Liver (tissue), 9 donors: ENCODE data around the gene CDH13. TPM values are rescaled to one million over a fixed set of nuclear protein-coding genes. Genes with fewer than 3 reads are reported as not detected.

Experiments used
- DNase-seq: peaks from one replicate; pipeline ENCODE4 v3.0.0-alpha.2; 2017; ENCODE audit warnings: low spot score
- H3K27ac ChIP-seq, 2 donors: one replicate each; pipeline ENCODE4 v1.7.0; 2013; ENCODE audit warnings: inconsistent platforms in 2 of 2, low read length in 2 of 2, control low read depth in 1 of 2, low read depth in 1 of 2, mild to moderate bottlenecking in 1 of 2
- H3K27me3 ChIP-seq, 4 donors: one replicate each; pipeline versions ENCODE4 v1.6.1 to v1.7.0; 2013; ENCODE audit warnings: low read length in 3 of 4, inconsistent platforms in 1 of 4, mild to moderate bottlenecking in 1 of 4, moderate library complexity in 1 of 4; ENCODE audit not compliant: control insufficient read depth in 4 of 4, insufficient read depth in 4 of 4
- H3K36me3 ChIP-seq, 4 donors: one replicate each; pipeline versions ENCODE4 v1.6.1 to v1.7.0; 2013; ENCODE audit warnings: low read length in 3 of 4, mild to moderate bottlenecking in 3 of 4, low read depth in 1 of 4, moderate library complexity in 1 of 4; ENCODE audit not compliant: control insufficient read depth in 4 of 4, insufficient read depth in 3 of 4
- H3K4me1 ChIP-seq, 4 donors: one replicate each; pipeline versions ENCODE4 v1.6.1 to v1.7.0; 2013; ENCODE audit warnings: low read length in 3 of 4, mild to moderate bottlenecking in 3 of 4, moderate library complexity in 1 of 4; ENCODE audit not compliant: control insufficient read depth in 4 of 4, insufficient read depth in 4 of 4
- H3K4me3 ChIP-seq, 3 donors: one replicate each; pipeline versions ENCODE4 v1.6.1 to v1.7.0; 2013; ENCODE audit warnings: low read length in 3 of 3, control low read depth in 1 of 3, low read depth in 1 of 3, mild to moderate bottlenecking in 1 of 3
- H3K9ac ChIP-seq, 2 donors: one replicate each; pipeline ENCODE4 v1.7.0; 2013; ENCODE audit warnings: low read length in 2 of 2, mild to moderate bottlenecking in 2 of 2, moderate library complexity in 2 of 2, control low read depth in 1 of 2, low read depth in 1 of 2
- H3K9me3 ChIP-seq, 4 donors: one replicate each; pipeline versions ENCODE4 v1.6.1 to v1.7.0; 2013; ENCODE audit warnings: low read length in 3 of 4; ENCODE audit not compliant: control insufficient read depth in 4 of 4
- EGR1 ChIP-seq, 2 donors: IDR thresholded peaks; 2 replicates each; pipeline ENCODE4 v1.6.1; 2016 to 2018; ENCODE audit warnings: antibody characterized with exemption in 2 of 2, low read depth in 2 of 2
- FOXA1 ChIP-seq: IDR thresholded peaks from 2 replicates; pipeline ENCODE4 v1.6.1; 2016; ENCODE audit warnings: antibody characterized with exemption
- FOXA2 ChIP-seq: IDR thresholded peaks from 2 replicates; pipeline ENCODE4 v1.6.1; 2016; ENCODE audit warnings: antibody characterized with exemption
- GABPA ChIP-seq, 2 donors: IDR thresholded peaks in 1 of 2; conservative IDR thresholded peaks in 1 of 2; 2 replicates each; pipeline ENCODE4 v1.6.1; 2016; ENCODE audit warnings: antibody characterized with exemption in 2 of 2, mild to moderate bottlenecking in 1 of 2, moderate library complexity in 1 of 2
- HNF4A ChIP-seq, 2 donors: conservative IDR thresholded peaks; 2 replicates each; pipeline ENCODE4 v1.6.1; 2016; ENCODE audit warnings: antibody characterized with exemption in 2 of 2, mild to moderate bottlenecking in 2 of 2
- HNF4G ChIP-seq: IDR thresholded peaks from 2 replicates; pipeline ENCODE4 v1.6.1; 2016; ENCODE audit warnings: antibody characterized with exemption
- JUND ChIP-seq, 2 donors: IDR thresholded peaks; 2 replicates each; pipeline ENCODE4 v1.6.1; 2016; ENCODE audit warnings: antibody characterized with exemption in 2 of 2
- MAX ChIP-seq: IDR thresholded peaks from 2 replicates; pipeline ENCODE4 v1.6.1; 2016; ENCODE audit warnings: antibody characterized with exemption
- NR2F2 ChIP-seq: IDR thresholded peaks from 2 replicates; pipeline ENCODE4 v1.6.1; 2016; ENCODE audit warnings: antibody characterized with exemption
- RAD21 ChIP-seq, 2 donors: IDR thresholded peaks; 2 replicates each; pipeline ENCODE4 v1.6.1; 2016; ENCODE audit warnings: antibody characterized with exemption in 2 of 2, mild to moderate bottlenecking in 2 of 2
- RXRA ChIP-seq, 2 donors: IDR thresholded peaks; 2 replicates each; pipeline ENCODE4 v1.6.1; 2017 to 2018; ENCODE audit warnings: antibody characterized with exemption in 2 of 2, mild to moderate bottlenecking in 1 of 2
- SP1 ChIP-seq: IDR thresholded peaks from 2 replicates; pipeline ENCODE4 v1.6.1; 2018; ENCODE audit warnings: antibody characterized with exemption, mild to moderate bottlenecking
- TAF1 ChIP-seq: conservative IDR thresholded peaks from 2 replicates; pipeline ENCODE4 v1.6.1; 2016; ENCODE audit warnings: antibody characterized with exemption, mild to moderate bottlenecking
- YY1 ChIP-seq: IDR thresholded peaks from 2 replicates; pipeline ENCODE4 v1.6.1; 2016; ENCODE audit warnings: antibody characterized with exemption, mild to moderate bottlenecking
- WGBS: extraction: QIAGEN DNeasy Blood & Tissue Kit; methylation state at CpG from one replicate; pipeline ENCODE4 v1.1.7; 2013; 5-methylcytosine and 5-hydroxymethylcytosine counted together
- polyA plus RNA-seq, 2 donors: library from polyadenylated mRNA; stranded (reverse) in 1 of 2; unstranded in 1 of 2; fragments of 200-250 nt in 1 of 2; fragments of >200 nt in 1 of 2; fragmentation: Nextera tagmentation in 1 of 2; extraction: Ambion mirVana in 1 of 2; gene quantifications; one replicate each; pipeline versions ENCODE4 v1.2.1 to v1.2.3, GENCODE V29; 2013 to 2015
- total RNA-seq, 2 donors: library from RNA; depleted of rRNA; stranded (reverse); fragments of >200 nt; gene quantifications; one replicate each; pipeline ENCODE4 v1.2.3, GENCODE V29; 2014
- TF ChIP-seq, protein P1 (sequence below): IDR thresholded peaks from 2 replicates; pipeline ENCODE4 v1.6.1; 2016; ENCODE audit warnings: antibody characterized with exemption
- TF ChIP-seq, protein P2 (sequence below): IDR thresholded peaks from 2 replicates; pipeline ENCODE4 v1.6.1; 2016; ENCODE audit warnings: antibody characterized with exemption
- TF ChIP-seq, protein P3 (sequence below): IDR thresholded peaks from 2 replicates; pipeline ENCODE4 v1.6.1; 2016; ENCODE audit warnings: antibody characterized with exemption, mild to moderate bottlenecking
- donor health status: healthy.
- donor health status: healthy.
- donor health status: healthy.
- donor health status: healthy.
- donor health status: healthy.

The CDH13 gene
- total and polyA plus RNA-seq, 4 donors = 0.21 to 1.5 (median 0.58) TPM

DNA sequence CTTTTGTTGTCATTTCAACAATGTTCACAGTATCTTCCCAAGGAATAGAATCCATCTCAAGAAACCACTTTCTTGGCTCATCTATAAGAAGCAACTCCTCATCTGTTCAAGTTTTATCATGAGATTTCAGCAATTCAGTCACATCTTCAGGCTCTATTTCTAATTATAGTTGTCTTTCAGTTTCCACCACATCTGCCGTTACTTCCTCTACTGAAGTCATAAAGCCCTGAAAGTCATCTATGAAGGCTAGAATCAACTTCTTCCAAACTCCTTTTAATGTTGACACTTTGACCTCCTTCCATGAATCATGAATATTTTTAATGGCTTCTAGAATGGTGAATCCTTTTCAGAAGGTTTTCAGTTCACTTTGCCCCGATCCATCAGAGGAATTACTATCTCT lies 102.1 kb downstream of the CDH13 start:
- no peaks in the 10 kb centered on the region for H3K36me3 ChIP-seq
- 67% methylated on average over 2 of the region's 2 CpGs for WGBS
- no peak for DNase-seq
- no peaks in the 10 kb centered on the region for H3K4me1 ChIP-seq
- no peak overlapping the region for H3K4me3 ChIP-seq
- peaks cover 0 to 4% (median 2%) of the 10 kb centered on the region in 4 donors for H3K9me3 ChIP-seq
- no peak overlapping the region for H3K9ac ChIP-seq
- H3K27me3 ChIP-seq = no peaks in the 10 kb centered on the region
- TF ChIP-seq HNF4G (no peak), TAF1 (no peak)
- no peak overlapping the region for H3K27ac ChIP-seq

DNA sequence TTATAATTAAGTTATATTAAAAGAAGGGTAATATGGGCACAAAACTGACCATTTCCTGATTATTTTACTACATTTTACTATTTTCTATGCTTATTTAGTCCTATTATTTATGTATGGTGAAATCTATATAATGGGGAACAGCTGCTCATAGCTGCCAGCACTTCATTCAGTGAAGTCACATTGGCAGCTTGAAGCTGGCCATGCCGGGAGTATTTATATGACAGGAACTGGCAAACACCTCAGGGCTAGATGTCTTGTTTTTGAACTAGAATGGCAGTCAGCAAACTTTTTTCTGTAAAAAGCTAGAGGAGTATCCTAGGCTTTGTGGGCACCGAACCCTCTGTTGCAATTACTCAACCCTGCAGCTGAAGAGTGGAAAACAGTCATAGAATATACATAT lies 104.1 kb downstream of the CDH13 start:
- no peak for TF ChIP-seq FOXA1
- no peak for TF ChIP-seq HNF4G
- TF ChIP-seq FOXA2 = no peak
- Histone ChIP-seq H3K9ac (no peak overlapping the region), H3K4me3 (no peak overlapping the region), H3K9me3 (peaks cover 0 to 4% (median 2%) of the 10 kb centered on the region in 4 donors), H3K27ac (no peak overlapping the region), H3K4me1 (no peaks in the 10 kb centered on the region), H3K27me3 (no peaks in the 10 kb centered on the region), H3K36me3 (no peaks in the 10 kb centered on the region)
- DNase-seq = no peak
- 87% methylated on average over 2 of the region's 2 CpGs for WGBS

DNA sequence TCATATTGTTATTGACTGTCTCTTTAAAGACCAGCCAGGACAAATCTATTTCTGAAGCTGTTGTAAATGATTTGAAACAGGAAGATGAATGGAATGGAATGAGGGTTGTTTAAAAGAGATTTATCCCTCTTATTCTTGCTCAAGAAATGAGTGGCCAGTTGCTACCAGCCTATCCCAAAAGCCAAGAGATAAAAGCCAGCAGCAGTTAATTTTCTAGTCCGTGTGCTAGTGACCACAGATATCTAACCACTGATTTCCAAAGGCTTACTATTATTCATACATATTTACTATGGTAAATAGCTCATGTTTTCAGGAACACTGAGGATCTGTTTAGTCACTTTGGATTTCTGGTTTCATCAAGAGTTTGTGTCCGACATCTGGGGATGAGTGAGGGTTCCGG lies 105.7 kb downstream of the CDH13 start:
- Histone ChIP-seq H3K9ac (no peak overlapping the region), H3K36me3 (no peaks in the 10 kb centered on the region), H3K27me3 (no peaks in the 10 kb centered on the region), H3K4me3 (no peak overlapping the region), H3K27ac (no peak overlapping the region), H3K4me1 (peaks cover 0 to 1% (median 0%) of the 10 kb centered on the region in 4 donors), H3K9me3 (peaks cover 0 to 4% (median 2%) of the 10 kb centered on the region in 4 donors)
- DNase-seq = no peak
- 71% methylated on average over 3 of the region's 3 CpGs for WGBS
- TF ChIP-seq HNF4A (conservative IDR thresholded peaks at IDR 0.05) (no peak), GABPA (IDR thresholded peaks at IDR 0.05 in 1 of 2, conservative IDR thresholded peaks at IDR 0.05 in 1 of 2) (no peak)

GRCh38 chr16:82735186-82735585 lies 108.4 kb downstream of the CDH13 start:
- peaks cover 0 to 1% (median 0%) of the 10 kb centered on the region in 4 donors for H3K4me1 ChIP-seq
- peaks cover 0 to 3% (median 0%) of the 10 kb centered on the region in 4 donors for H3K27me3 ChIP-seq
- H3K27ac ChIP-seq = no peak overlapping the region
- H3K9ac ChIP-seq = no peak overlapping the region
- no peak overlapping the region for H3K4me3 ChIP-seq
- 34% methylated on average over 3 of the region's 3 CpGs for WGBS
- DNase-seq = no peak
- no peaks in the 10 kb centered on the region for H3K9me3 ChIP-seq
- H3K36me3 ChIP-seq = no peaks in the 10 kb centered on the region
- TF ChIP-seq, protein P1, sequence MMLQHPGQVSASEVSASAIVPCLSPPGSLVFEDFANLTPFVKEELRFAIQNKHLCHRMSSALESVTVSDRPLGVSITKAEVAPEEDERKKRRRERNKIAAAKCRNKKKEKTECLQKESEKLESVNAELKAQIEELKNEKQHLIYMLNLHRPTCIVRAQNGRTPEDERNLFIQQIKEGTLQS = no peak
- TF ChIP-seq, protein P2, sequence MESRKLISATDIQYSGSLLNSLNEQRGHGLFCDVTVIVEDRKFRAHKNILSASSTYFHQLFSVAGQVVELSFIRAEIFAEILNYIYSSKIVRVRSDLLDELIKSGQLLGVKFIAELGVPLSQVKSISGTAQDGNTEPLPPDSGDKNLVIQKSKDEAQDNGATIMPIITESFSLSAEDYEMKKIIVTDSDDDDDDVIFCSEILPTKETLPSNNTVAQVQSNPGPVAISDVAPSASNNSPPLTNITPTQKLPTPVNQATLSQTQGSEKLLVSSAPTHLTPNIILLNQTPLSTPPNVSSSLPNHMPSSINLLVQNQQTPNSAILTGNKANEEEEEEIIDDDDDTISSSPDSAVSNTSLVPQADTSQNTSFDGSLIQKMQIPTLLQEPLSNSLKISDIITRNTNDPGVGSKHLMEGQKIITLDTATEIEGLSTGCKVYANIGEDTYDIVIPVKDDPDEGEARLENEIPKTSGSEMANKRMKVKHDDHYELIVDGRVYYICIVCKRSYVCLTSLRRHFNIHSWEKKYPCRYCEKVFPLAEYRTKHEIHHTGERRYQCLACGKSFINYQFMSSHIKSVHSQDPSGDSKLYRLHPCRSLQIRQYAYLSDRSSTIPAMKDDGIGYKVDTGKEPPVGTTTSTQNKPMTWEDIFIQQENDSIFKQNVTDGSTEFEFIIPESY = no peak
- no peak for TF ChIP-seq RXRA (IDR thresholded peaks at IDR 0.05)
- no peak for TF ChIP-seq JUND (IDR thresholded peaks at IDR 0.05)
- no peak for TF ChIP-seq FOXA1
- TF ChIP-seq RAD21 (IDR thresholded peaks at IDR 0.05) = no peak
- TF ChIP-seq GABPA (IDR thresholded peaks at IDR 0.05 in 1 of 2, conservative IDR thresholded peaks at IDR 0.05 in 1 of 2) = no peak
- TF ChIP-seq FOXA2 = no peak
- no peak for TF ChIP-seq MAX
- no peak for TF ChIP-seq EGR1 (IDR thresholded peaks at IDR 0.05; ENCODE audit: low read depth in 2 of 2)
- no peak for TF ChIP-seq YY1
- TF ChIP-seq SP1 = no peak
- TF ChIP-seq TAF1 = no peak
- no peak for TF ChIP-seq HNF4A (conservative IDR thresholded peaks at IDR 0.05)
- TF ChIP-seq NR2F2 = no peak
- TF ChIP-seq, protein P3, sequence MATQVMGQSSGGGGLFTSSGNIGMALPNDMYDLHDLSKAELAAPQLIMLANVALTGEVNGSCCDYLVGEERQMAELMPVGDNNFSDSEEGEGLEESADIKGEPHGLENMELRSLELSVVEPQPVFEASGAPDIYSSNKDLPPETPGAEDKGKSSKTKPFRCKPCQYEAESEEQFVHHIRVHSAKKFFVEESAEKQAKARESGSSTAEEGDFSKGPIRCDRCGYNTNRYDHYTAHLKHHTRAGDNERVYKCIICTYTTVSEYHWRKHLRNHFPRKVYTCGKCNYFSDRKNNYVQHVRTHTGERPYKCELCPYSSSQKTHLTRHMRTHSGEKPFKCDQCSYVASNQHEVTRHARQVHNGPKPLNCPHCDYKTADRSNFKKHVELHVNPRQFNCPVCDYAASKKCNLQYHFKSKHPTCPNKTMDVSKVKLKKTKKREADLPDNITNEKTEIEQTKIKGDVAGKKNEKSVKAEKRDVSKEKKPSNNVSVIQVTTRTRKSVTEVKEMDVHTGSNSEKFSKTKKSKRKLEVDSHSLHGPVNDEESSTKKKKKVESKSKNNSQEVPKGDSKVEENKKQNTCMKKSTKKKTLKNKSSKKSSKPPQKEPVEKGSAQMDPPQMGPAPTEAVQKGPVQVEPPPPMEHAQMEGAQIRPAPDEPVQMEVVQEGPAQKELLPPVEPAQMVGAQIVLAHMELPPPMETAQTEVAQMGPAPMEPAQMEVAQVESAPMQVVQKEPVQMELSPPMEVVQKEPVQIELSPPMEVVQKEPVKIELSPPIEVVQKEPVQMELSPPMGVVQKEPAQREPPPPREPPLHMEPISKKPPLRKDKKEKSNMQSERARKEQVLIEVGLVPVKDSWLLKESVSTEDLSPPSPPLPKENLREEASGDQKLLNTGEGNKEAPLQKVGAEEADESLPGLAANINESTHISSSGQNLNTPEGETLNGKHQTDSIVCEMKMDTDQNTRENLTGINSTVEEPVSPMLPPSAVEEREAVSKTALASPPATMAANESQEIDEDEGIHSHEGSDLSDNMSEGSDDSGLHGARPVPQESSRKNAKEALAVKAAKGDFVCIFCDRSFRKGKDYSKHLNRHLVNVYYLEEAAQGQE = no peak
